Activated CD8-positive, alpha-beta memory T cell treated with anti-CD3 and anti-CD28 coated beads, Interleukin-2, amount 10 ng/mL, durations not matched to agents 7 days and 5 days (primary cell): Measurements from ENCODE around the gene RNH1. TPM values are rescaled to one million over a fixed set of nuclear protein-coding genes. Genes with fewer than 3 reads are reported as not detected.

Source experiments
- ATAC-seq: fragments of 150-1000 bp; cut with Tn5 transposase; one replicate; pipeline ENCODE4 v1.10.0; 2021; ENCODE audit warnings: moderate library complexity
- CTCF ChIA-PET: fragments of 350-600 bp; sonication (Branson Sonifier 250); formaldehyde crosslinking; loops from one replicate; lab custom pipeline; 2021; ENCODE audit warnings: antibody characterized with exemption; lab: Charles Lee
- DNase-seq: peaks from one replicate; pipeline ENCODE4 v3.0.0-alpha.2; 2020
- H3K27ac Mint-ChIP-seq: one replicate; pipeline ENCODE4 v1.8.0; 2021; ENCODE audit warnings: mild to moderate bottlenecking, mixed read lengths
- H3K27me3 Mint-ChIP-seq: one replicate; pipeline ENCODE4 v1.8.0; 2021; ENCODE audit warnings: mixed read lengths
- H3K36me3 Mint-ChIP-seq: one replicate; pipeline ENCODE4 v1.8.0; 2021; ENCODE audit warnings: mild to moderate bottlenecking, mixed read lengths
- H3K4me1 Mint-ChIP-seq: one replicate; pipeline ENCODE4 v1.8.0; 2021; ENCODE audit warnings: mixed read lengths
- H3K4me3 Mint-ChIP-seq: one replicate; pipeline ENCODE4 v1.8.0; 2021; ENCODE audit warnings: mild to moderate bottlenecking, moderate library complexity, mixed read lengths
- H3K9me3 Mint-ChIP-seq: one replicate; pipeline ENCODE4 v1.8.0; 2022; ENCODE audit warnings: low read depth, mixed read lengths
- total RNA-seq, 2 experiments: library from RNA; stranded (reverse); gene quantifications; one replicate each; pipeline ENCODE4 v1.2.3, GENCODE V29; 2021

RNH1 gene
- total RNA-seq, 2 experiments from 2014 or later, result 98.4 to 113 TPM

DNA sequence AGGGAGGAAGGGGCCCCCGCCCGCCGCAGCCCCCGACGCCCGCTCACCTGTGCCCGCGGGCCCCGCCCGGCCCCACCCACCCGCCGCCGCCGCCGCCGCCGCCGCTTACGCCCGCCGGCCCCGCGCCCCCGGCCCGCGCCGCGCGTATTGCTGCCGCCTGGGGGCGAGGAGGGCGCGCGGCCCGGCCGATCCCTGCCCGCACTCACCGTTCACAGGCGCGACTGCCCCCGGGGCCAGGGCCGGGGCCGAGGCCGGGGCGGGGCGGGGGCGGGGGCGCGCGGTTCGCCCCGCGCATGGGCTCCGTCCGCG is 28.1 kb upstream of the RNH1 start:
- Mint-ChIP-seq H3K36me3 (peaks cover 4% of the 10 kb centered on the region), H3K27me3 (no peaks in the 10 kb centered on the region), H3K9me3 (no peaks in the 10 kb centered on the region), H3K4me1 (peaks cover 22% of the 10 kb centered on the region), H3K4me3 (no peak overlapping the region), H3K27ac (no peak overlapping the region)
- no peak for DNase-seq
- ATAC-seq, result no peak
- CTCF ChIA-PET, result interaction anchor here (0.8 to 2.3 kb wide), 8 partner anchors 16 to 242 kb away, joined by 3 to 27 read pairs (median 4); no protein-coding TSS in a partner anchor

DNA sequence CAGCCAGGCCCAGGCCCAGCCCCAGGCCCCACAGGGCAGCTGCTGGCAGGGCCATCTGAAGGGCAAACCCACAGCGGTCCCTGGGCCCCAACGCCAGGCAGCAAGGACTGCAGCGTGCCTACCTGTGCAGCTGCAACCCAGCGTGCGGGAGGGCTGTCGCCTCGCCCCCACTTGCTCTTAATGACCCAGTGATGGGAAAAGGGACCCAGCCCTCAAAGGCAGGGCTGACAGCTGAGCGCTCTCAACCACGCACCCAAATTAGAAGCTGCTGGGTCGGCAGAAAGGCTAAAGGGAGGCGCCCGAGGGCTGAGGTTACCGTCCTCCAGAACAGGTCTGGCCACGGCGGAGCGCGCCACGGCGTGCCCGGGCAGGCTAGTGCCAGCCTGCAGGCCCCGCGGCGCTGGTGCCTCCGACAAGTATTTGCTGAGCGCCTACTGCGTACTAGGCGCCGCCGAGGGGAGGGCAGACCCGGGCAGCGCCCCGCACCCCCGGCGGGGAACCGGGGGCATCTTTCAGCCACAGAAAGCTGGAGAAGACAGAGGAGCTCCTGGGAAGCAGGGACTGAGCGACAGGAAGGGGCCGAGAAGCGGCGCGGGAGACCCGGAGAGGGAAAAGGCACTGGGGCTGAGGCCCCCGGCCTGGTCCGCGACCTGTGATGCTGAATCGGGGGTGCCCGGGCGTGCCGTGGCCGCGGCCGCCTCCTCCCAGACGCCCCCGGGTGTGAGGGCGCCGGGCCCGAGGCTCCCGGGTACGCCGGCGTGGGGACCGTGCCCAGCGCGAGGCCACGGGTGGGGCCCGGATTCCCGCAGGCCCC is 27.6 kb upstream of the RNH1 start:
- ATAC-seq, result peak; percentile 3

DNA sequence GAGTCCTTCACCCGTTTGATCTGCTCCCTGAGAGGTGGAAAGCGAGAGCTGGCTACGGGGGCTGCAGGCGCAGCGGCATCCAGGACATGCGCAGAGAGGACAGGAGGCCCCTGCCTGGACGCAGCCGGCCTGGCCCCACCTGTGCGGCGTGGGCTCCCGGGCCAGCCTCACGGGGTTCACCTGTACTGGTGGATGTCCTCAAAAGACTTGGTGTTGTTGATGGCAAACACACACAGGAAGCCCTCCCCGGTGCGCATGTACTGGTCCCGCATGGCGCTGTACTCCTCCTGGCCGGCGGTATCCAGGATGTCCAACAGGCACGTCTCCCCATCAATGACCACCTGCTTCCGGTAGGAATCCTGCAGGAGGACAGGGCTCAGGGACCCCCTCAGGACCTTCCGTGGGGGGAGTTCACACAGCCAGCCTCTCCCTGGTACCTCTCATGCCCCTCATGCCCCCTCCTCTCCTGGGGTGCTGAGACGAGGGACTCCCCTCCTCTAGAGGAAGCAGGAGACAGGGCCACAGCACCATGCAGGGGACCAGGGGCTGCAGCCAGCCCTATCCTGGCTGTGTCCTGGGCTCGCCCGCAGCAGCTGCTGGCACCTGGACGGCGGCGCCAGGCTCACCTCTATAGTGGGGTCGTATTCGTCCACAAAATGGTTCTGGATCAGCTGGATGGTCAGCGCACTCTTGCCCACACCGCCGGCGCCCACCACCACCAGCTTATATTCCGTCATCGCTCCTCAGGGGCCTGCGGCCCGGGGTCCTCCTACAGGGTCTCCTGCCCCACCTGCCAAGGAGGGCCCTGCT is 26.7 kb upstream of the RNH1 start:
- H3K9me3 Mint-ChIP-seq, result no peaks in the 10 kb centered on the region
- peaks cover 4% of the 10 kb centered on the region for H3K36me3 Mint-ChIP-seq
- CTCF ChIA-PET, result interaction anchor here (1.2 to 4.4 kb wide), 4 partner anchors 12 to 194 kb away, joined by 5 to 26 read pairs (median 11); no protein-coding TSS in a partner anchor
- H3K4me1 Mint-ChIP-seq, result peaks cover 22% of the 10 kb centered on the region
- H3K27ac Mint-ChIP-seq, result no peak overlapping the region
- ATAC-seq (no peak), DNase-seq (no peak)
- no peaks in the 10 kb centered on the region for H3K27me3 Mint-ChIP-seq
- no peak overlapping the region for H3K4me3 Mint-ChIP-seq

More for the DNA sequence above, 27.6 kb upstream of the RNH1 start:
- H3K9me3 Mint-ChIP-seq, result no peaks in the 10 kb centered on the region
- peak overlapping the region; percentile 67 for H3K4me3 Mint-ChIP-seq
- H3K4me1 Mint-ChIP-seq, result peaks cover 22% of the 10 kb centered on the region
- CTCF ChIA-PET, result interaction anchor here (1.2 to 4.4 kb wide), 4 partner anchors 13 to 193 kb away, joined by 5 to 26 read pairs (median 11); no protein-coding TSS in a partner anchor
- H3K27me3 Mint-ChIP-seq, result no peaks in the 10 kb centered on the region
- H3K36me3 Mint-ChIP-seq, result peaks cover 4% of the 10 kb centered on the region
- DNase-seq, result no peak
- H3K27ac Mint-ChIP-seq, result peak overlapping the region; percentile 68

DNA sequence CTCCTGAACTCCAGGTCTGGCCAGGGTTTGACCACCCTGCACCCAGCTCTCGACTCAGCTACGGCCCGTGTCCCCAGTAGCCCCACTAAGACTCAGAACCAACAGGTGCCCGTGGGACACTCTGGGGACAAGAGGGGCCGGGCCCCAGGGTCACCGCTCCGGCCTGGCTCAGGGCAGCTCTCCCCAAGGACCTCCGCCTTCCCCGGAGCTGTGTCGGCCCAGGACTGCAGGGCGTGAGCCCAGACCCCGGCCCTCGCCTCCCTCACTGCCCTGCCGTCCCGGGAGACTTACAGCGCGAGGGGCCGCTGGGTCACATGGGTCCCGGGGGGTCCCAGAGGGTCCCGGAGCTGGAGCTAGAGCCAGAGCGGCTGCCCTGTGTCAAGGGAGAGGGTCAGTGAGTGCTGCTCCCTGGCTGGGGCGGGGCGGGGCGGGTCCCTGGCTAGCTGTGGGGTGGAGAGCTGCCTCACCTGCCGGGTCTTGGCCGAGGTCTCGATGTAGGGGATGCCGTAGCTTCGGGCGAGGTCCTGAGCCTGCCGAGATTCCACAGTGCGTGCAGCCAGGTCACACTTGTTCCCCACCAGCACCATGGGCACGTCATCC is 26.0 kb upstream of the RNH1 start:
- H3K4me1 Mint-ChIP-seq, result peaks cover 18% of the 10 kb centered on the region
- no peak overlapping the region for H3K4me3 Mint-ChIP-seq
- H3K27me3 Mint-ChIP-seq, result no peaks in the 10 kb centered on the region
- DNase-seq (no peak), ATAC-seq (no peak)
- H3K27ac Mint-ChIP-seq, result no peak overlapping the region
- H3K36me3 Mint-ChIP-seq, result peaks cover 4% of the 10 kb centered on the region
- no peaks in the 10 kb centered on the region for H3K9me3 Mint-ChIP-seq
- CTCF ChIA-PET, result interaction anchor here (3.6 to 4.4 kb wide), 2 partner anchors 11 to 14 kb away, joined by 13 to 26 read pairs; no protein-coding TSS in a partner anchor

DNA sequence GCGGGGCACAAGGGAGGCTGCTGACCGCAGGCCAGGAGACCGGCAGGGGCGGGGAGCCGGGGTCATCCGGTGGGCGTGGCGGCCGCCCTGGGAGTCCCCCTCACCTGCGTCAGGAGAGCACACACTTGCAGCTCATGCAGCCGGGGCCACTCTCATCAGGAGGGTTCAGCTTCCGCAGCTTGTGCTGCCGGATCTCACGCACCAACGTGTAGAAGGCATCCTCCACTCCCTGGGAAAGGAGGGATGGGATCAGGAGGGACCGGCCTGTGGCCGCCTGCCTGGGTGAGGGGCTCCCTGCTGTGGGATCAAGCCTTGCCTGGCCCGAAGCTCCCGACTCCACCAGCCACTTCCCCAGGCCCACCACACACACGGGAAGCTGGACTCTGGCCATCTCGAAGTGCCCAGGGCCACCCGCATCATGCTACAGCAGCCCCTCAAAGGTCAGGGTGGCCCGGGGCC is 25.5 kb upstream of the RNH1 start:
- Mint-ChIP-seq H3K36me3 (peaks cover 4% of the 10 kb centered on the region), H3K4me3 (no peak overlapping the region), H3K27ac (no peak overlapping the region), H3K27me3 (no peaks in the 10 kb centered on the region), H3K9me3 (no peaks in the 10 kb centered on the region), H3K4me1 (peaks cover 13% of the 10 kb centered on the region)
- no peak for ATAC-seq
- CTCF ChIA-PET, result interaction anchor here (3.6 to 4.4 kb wide), 2 partner anchors 11 to 14 kb away, joined by 13 to 26 read pairs; no protein-coding TSS in a partner anchor
- no peak for DNase-seq

DNA sequence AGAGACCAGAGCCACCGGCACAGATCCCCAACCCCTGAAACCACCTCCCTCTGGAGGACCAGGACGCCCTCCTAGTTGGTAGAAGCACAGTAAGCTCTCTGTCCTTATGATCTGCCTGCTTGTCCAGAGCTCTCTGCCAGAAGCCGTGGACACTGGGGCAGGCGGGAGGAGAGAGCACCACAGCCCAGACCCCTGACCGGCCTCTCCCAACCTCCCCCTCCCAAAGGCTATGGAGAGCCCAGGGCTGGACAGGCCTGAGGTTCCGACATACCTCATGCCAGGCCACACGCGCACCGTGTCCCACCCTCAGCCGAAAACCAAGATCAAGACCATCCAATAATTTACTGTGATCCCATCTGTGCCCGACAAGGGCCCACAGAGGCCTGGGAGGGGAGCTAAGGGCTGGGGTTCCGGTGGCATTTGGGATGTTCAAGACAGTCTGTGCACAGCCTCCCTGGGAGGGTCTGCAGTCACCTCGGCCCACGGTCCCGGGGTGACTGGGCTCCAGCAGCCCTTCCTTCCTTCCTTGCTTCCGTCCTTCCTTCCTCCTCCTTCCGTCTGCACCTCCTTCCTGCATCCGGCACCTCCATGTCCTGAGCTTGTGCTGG is 25.0 kb upstream of the RNH1 start:
- DNase-seq (no peak), ATAC-seq (no peak)
- Mint-ChIP-seq H3K36me3 (peaks cover 4% of the 10 kb centered on the region), H3K27me3 (no peaks in the 10 kb centered on the region), H3K9me3 (no peaks in the 10 kb centered on the region), H3K4me1 (peaks cover 8% of the 10 kb centered on the region), H3K4me3 (no peak overlapping the region), H3K27ac (no peak overlapping the region)
- CTCF ChIA-PET, result interaction anchor here (3.6 to 4.4 kb wide), 2 partner anchors 10 to 13 kb away, joined by 13 to 26 read pairs; no protein-coding TSS in a partner anchor

DNA sequence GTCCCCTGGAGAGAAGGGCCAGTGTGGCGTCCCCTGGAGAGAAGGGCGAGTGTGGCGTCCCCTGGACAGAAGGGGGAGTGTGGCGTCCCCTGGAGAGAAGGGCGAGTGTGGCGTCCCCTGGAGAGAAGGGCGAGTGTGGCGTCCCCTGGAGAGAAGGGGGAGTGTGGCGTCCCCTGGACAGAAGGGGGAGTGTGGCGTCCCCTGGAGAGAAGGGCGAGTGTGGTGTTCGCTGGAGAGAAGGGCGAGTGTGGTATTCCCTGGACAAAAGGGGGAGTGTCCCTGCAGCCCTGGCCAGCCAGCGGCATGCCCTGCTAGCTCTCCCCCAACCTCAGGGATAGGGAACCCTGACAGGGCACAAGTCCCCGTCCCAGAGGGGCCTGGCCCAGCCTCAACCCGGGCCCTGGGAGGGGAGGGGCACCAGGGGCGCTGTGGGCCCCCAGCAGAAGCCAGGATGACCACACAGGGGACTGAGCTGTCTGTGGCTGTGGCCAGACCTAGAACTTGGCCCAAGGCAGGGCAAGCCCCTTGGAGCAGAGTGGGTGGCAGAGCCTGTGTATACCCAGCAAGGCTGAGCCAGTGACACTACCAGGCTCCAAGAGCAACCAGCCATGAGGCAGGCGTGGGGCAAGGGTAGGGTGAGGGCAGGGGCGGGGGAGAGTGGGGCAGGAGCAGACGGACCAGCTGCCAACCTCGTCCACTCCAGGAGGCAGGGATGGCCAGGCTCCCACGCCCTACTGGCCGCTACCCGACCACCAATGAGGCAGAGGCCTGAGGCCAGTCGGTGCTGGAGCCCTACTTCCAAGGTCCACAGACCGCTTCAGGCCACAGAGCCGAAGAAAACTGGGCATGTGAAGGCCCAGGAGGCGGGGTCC is 24.2 kb upstream of the RNH1 start:
- Mint-ChIP-seq H3K4me1 (peaks cover 4% of the 10 kb centered on the region), H3K27me3 (no peaks in the 10 kb centered on the region), H3K9me3 (no peaks in the 10 kb centered on the region), H3K36me3 (peaks cover 4% of the 10 kb centered on the region), H3K4me3 (no peak overlapping the region), H3K27ac (no peak overlapping the region)
- CTCF ChIA-PET, result interaction anchor here (3.6 to 4.4 kb wide), 2 partner anchors 9 to 13 kb away, joined by 13 to 26 read pairs; no protein-coding TSS in a partner anchor
- ATAC-seq (no peak), DNase-seq (no peak)

DNA sequence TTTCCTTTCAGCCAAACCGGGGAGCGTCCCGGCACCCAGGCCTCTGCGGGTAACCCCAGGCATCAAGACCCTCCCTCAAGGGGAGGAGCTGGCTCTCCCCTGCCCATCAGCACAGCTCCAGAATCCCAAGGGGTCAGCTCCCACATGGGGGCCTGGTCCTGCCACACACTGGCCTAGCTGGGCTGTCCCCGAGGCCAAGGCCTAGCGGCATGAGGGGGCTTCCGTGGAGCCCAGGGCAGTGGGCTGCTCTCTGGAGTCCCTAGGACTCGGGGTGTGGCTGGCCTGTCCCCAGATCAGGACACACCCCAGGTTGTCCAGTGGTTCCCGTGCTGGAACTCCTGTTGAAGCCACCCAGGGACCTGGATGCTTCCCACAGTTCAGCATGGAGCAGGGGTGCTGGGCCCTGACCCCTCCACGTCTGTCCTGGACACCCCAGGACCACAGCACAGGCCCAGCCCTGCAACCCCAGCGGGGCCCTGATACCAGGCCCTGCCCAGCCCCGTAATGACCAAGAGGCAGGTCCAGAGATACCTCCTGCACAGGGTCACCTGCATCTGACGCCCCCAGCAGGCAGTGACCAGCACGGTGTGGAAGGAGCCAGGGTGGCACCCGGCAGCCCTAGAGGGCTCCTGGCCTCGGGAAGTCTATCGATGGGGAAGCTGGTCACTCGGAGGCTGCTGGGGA is 22.8 kb upstream of the RNH1 start:
- ATAC-seq, result no peak
- Mint-ChIP-seq H3K27me3 (no peaks in the 10 kb centered on the region), H3K36me3 (peaks cover 4% of the 10 kb centered on the region), H3K27ac (no peak overlapping the region), H3K4me1 (peaks cover 2% of the 10 kb centered on the region), H3K4me3 (no peak overlapping the region), H3K9me3 (no peaks in the 10 kb centered on the region)
- no peak for DNase-seq
- CTCF ChIA-PET, result interaction anchor here (1.0 kb wide), 1 partner anchor 11 kb away, joined by 4 read pairs; no protein-coding TSS in a partner anchor

DNA sequence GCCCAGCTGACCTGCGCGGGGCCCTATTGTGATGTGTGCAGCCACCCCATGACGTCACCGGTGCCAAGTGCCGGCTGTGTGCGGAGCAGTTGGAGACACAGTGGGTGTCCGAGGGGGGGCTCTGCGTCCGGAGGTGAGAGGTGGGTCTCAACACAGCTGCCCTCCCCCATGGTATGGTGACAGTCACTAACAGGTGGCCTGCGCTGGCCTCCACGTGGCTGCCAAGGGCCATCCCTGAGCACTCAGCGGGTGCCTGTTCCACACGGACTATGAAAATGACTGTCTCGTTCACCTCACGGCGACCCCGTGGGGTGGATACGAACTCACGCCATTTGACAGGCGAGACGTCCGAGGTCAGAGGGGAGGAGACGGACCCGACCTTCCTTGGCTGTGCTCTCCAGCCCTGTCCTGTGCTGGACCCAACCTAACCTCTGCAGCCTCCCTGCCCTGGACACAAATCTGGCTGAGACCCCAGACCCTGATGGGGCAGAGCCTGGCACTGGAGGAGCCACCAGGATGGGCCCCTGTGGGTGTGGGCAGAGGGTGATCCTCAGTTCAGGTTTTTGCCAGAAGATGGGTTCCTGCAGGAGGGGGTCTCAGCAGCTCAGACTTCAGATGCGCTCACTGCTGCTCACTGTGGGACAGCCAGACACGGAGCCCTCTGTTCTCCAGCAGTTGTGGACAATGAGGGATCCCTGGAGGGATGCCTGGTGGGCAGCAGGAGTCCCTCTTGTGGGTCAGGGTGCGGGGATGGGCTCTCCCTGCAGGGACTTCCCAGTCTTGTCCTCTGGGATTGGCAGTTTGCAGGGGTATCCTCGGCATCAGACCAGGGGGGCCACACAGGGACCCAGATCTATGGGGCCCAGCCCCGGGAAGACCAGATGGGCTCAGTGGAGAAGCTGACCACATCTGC is 22.0 kb upstream of the RNH1 start:
- H3K27me3 Mint-ChIP-seq, result no peaks in the 10 kb centered on the region
- ATAC-seq (no peak), DNase-seq (no peak)
- H3K27ac Mint-ChIP-seq, result no peak overlapping the region
- CTCF ChIA-PET, result interaction anchor here (1.0 kb wide), 1 partner anchor 11 kb away, joined by 4 read pairs; no protein-coding TSS in a partner anchor
- no peaks in the 10 kb centered on the region for H3K9me3 Mint-ChIP-seq
- no peak overlapping the region for H3K4me3 Mint-ChIP-seq
- peaks cover 4% of the 10 kb centered on the region for H3K36me3 Mint-ChIP-seq
- peaks cover 2% of the 10 kb centered on the region for H3K4me1 Mint-ChIP-seq

DNA sequence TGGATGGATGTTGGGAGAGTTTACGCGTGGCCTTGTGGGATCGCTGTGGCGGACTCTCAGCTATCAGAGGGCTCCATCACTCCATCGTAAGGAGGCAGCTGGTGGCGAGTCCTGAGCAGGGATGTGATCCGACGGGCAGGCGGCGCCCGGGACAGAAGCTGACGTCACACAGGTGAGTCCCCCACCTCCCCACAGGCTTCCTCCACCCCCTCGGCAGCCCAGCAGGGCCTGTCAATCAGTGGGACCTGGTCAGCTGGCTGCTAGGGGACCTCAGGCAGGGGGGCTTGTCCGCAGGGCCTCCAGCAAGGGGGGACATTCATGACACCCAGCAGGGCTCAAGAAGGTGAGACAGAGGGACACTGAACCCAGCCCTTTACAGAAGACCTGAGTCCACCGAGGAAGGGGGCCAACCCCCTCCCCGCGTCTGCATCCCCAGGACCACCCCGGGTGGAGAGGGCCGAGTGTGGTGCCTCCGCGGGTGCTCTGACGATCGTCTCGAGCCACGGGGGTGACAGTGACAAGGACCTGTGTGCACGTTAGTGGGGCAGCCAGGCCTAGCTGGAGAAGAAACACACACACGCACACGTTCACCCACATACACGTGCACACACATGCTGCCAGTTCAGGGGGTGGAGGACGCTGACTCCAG is 21.2 kb upstream of the RNH1 start:
- Mint-ChIP-seq H3K27ac (no peak overlapping the region), H3K9me3 (no peaks in the 10 kb centered on the region), H3K4me3 (no peak overlapping the region), H3K4me1 (no peaks in the 10 kb centered on the region), H3K36me3 (peaks cover 3% of the 10 kb centered on the region), H3K27me3 (no peaks in the 10 kb centered on the region)
- ATAC-seq, result no peak
- CTCF ChIA-PET, result no interaction called here
- no peak for DNase-seq
